ENCODE data around the gene GFRA1. TPM values are rescaled to one million over a fixed set of nuclear protein-coding genes. Genes with fewer than 3 reads are reported as not detected.

The GFRA1 gene
- total and polyA plus RNA-seq, 2 experiments from 2014 or later: 0.48 to 2.9 TPM

DNA sequence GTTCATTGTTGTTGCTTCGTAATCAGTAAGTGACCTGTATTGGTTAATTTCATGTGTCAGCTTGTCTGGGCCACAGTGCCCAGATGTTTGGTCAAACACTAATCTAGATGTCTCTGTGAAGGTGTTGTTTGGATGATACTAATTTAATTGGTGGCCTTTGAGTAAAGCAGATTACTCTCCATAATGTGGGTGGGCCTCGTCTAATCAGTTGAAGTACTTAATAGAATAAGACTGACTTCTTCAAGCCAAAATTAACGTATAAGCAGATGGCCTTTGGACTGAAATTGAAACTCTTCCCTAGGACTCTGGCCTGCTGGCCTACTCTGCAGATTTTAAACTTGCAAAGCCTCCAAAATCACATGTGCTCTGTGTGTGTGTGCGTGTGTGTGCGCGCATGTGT, 245.7 kb downstream of the GFRA1 start:
- H3K9me3 ChIP-seq (ENCODE audit: low read depth): no peaks in the 10 kb centered on the region
- H3K36me3 ChIP-seq (replicated peaks; ENCODE audit: insufficient read depth, low read depth): no peaks in the 10 kb centered on the region
- H3K27ac ChIP-seq: no peak overlapping the region
- no peak overlapping the region for H3K4me2 ChIP-seq
- no peaks in the 10 kb centered on the region for H3K79me2 ChIP-seq
- TF ChIP-seq EZH2phosphoT487 (IDR thresholded peaks at IDR 0.05; ENCODE audit: low read depth, severe bottlenecking, unreplicated experiment) (no peak), EZH2 (IDR thresholded peaks at IDR 0.05; ENCODE audit: borderline replicate concordance) (no peak)
- TF ChIP-seq, protein P1, sequence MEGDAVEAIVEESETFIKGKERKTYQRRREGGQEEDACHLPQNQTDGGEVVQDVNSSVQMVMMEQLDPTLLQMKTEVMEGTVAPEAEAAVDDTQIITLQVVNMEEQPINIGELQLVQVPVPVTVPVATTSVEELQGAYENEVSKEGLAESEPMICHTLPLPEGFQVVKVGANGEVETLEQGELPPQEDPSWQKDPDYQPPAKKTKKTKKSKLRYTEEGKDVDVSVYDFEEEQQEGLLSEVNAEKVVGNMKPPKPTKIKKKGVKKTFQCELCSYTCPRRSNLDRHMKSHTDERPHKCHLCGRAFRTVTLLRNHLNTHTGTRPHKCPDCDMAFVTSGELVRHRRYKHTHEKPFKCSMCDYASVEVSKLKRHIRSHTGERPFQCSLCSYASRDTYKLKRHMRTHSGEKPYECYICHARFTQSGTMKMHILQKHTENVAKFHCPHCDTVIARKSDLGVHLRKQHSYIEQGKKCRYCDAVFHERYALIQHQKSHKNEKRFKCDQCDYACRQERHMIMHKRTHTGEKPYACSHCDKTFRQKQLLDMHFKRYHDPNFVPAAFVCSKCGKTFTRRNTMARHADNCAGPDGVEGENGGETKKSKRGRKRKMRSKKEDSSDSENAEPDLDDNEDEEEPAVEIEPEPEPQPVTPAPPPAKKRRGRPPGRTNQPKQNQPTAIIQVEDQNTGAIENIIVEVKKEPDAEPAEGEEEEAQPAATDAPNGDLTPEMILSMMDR (IDR thresholded peaks at IDR 0.05; ENCODE audit: poor library complexity): no peak
- no peak for DNase-seq (ENCODE audit: low spot score)
- WGBS (ENCODE audit: low lambda C conversion rate, missing lambda C conversion rate): 82% methylated on average over 6 of the region's 6 CpGs
- H3K27me3 ChIP-seq: no peaks in the 10 kb centered on the region
- H3K4me3 ChIP-seq: no peak overlapping the region
- no peaks in the 10 kb centered on the region for H3K4me1 ChIP-seq (ENCODE audit: insufficient read depth)
- no peak overlapping the region for H2AFZ ChIP-seq
- H3K9me2 ChIP-seq (replicated peaks; ENCODE audit: insufficient read depth): no peaks in the 10 kb centered on the region
- no peaks in the 10 kb centered on the region for H4K20me1 ChIP-seq (ENCODE audit: insufficient read depth, poor library complexity, severe bottlenecking)

DNA sequence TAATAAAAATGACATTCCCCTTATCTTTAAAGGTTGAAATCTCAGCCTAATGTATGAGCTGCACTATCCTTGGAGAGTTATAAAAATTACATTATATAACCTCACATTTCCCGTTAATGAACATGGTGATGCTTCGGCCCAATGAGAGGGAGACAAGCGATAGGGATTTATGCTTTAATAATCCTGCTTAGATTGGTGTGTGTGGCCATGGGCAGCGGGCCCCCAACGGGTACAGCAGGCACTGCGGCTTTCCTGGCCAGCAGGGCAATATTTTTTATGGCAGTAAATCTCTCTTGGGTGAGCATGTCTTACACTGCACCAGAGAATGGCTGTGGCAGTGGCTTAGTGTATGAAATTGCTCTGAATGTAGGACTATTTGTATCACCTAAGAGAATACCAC, 246.3 kb downstream of the GFRA1 start:
- no peaks in the 10 kb centered on the region for H3K4me1 ChIP-seq (ENCODE audit: insufficient read depth)

DNA sequence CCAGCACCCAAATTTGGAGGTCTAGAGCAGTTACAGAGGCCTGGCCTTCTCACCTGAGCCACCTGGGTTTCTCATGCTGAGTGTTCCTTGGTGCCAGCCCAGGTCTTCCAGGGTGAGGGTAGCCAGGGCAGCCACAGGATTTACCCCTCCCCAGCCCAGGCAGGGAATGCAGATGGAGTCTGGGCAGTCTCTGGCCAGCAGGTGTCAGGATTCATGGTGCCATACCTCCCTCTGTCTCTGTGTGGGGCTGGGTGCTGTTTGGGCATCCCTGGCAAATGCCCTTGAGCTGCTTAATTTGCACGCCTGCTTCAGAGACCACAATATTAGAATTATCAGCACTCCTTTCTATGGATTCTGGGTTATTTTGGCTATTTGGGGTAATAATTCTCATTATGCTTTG, 246.7 kb downstream of the GFRA1 start:
- Histone ChIP-seq H3K9me3 (ENCODE audit: low read depth) (no peaks in the 10 kb centered on the region), H2AFZ (no peak overlapping the region), H4K20me1 (ENCODE audit: insufficient read depth, poor library complexity, severe bottlenecking) (no peaks in the 10 kb centered on the region), H3K79me2 (no peaks in the 10 kb centered on the region), H3K4me1 (ENCODE audit: insufficient read depth) (no peaks in the 10 kb centered on the region), H3K27me3 (no peaks in the 10 kb centered on the region), H3K9me2 (replicated peaks; ENCODE audit: insufficient read depth) (no peaks in the 10 kb centered on the region), H3K4me2 (no peak overlapping the region), H3K4me3 (no peak overlapping the region), H3K27ac (no peak overlapping the region), H3K36me3 (replicated peaks; ENCODE audit: insufficient read depth, low read depth) (no peaks in the 10 kb centered on the region)
- no peak for DNase-seq (ENCODE audit: low spot score)
- no peak for TF ChIP-seq EZH2phosphoT487 (IDR thresholded peaks at IDR 0.05; ENCODE audit: low read depth, severe bottlenecking, unreplicated experiment)
- TF ChIP-seq, protein P1 (IDR thresholded peaks at IDR 0.05; ENCODE audit: poor library complexity): no peak
- no peak for TF ChIP-seq EZH2 (IDR thresholded peaks at IDR 0.05; ENCODE audit: borderline replicate concordance)
- WGBS (ENCODE audit: low lambda C conversion rate, missing lambda C conversion rate): 75% methylated on average over 1 of the region's 1 CpG

More for the DNA sequence above, 246.3 kb downstream of the GFRA1 start:
- H3K4me2 ChIP-seq: no peak overlapping the region
- H3K27ac ChIP-seq: no peak overlapping the region
- WGBS (ENCODE audit: low lambda C conversion rate, missing lambda C conversion rate): 93% methylated on average over 6 of the region's 6 CpGs
- H3K9me2 ChIP-seq (replicated peaks; ENCODE audit: insufficient read depth): no peaks in the 10 kb centered on the region
- no peaks in the 10 kb centered on the region for H3K36me3 ChIP-seq (replicated peaks; ENCODE audit: insufficient read depth, low read depth)
- no peak for DNase-seq (ENCODE audit: low spot score)
- H4K20me1 ChIP-seq (ENCODE audit: insufficient read depth, poor library complexity, severe bottlenecking): no peaks in the 10 kb centered on the region
- H2AFZ ChIP-seq: no peak overlapping the region
- H3K4me3 ChIP-seq: no peak overlapping the region
- no peaks in the 10 kb centered on the region for H3K27me3 ChIP-seq
- H3K9me3 ChIP-seq (ENCODE audit: low read depth): no peaks in the 10 kb centered on the region
- no peak for TF ChIP-seq EZH2 (IDR thresholded peaks at IDR 0.05; ENCODE audit: borderline replicate concordance)
- TF ChIP-seq EZH2phosphoT487 (IDR thresholded peaks at IDR 0.05; ENCODE audit: low read depth, severe bottlenecking, unreplicated experiment): no peak
- TF ChIP-seq, protein P1 (IDR thresholded peaks at IDR 0.05; ENCODE audit: poor library complexity): no peak
- H3K79me2 ChIP-seq: no peaks in the 10 kb centered on the region

Measured in hepatocyte (in vitro differentiated cells).